ENCODE measurements around the gene DGUOK.
A peak's percentile ranks its signal among the peaks of the same experiment; 100 is the strongest.
"Not testable (repeated sequence)": the region's sequence is repeated elsewhere in the genome, so short reads cannot be mapped to it uniquely, and the experiment has no call there.

Gene DGUOK

DNA sequence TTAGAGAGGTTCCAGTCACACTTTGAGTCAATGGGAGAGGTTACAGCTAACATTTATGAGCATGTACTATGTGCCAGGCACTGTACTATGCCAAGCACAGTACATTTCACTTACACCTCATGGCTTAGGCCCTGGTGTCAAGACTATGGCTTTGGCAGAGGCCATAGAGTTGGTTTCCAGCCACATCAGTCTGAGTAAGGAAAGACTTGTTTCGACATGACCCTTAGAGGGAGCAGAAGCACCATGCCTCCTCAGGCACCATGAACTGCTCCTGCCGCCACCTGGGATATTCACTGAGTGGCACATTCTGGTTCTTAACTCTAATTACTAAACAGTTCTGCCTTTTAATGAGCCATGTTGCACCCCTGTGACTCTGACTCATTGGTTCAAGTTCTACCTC lies 12.7 kb downstream of the DGUOK start:
- H3K4me3 ChIP-seq (ENCODE audit: low read length) = no peak overlapping the region
- peak; percentile 81 for DNase-seq (ENCODE audit: low read depth)
- peak; percentile 31 for TF ChIP-seq CTCF (conservative IDR thresholded peaks at IDR 0.05; ENCODE audit: low read length)

DNA sequence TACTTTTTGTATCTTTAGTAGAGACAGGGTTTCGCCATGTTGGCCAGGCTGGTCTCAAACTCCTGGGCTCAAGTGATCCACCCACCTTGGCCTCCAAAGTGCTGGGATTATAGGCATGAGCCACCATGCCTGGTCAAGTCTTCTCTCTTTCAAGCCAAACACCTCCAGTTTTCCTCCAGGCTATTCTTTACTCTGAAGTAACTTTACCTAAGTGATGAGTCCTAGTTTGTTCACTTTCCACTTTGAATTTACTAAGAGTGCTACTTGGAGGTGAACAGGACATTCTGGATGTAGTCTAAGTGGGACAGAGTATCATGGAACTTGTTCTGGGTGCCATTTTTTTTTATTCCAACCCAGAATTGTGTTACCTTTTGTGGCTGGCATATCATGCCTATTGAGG lies 13.4 kb downstream of the DGUOK start:
- not testable (repeated sequence) for DNase-seq (ENCODE audit: low read depth); H3K4me3 ChIP-seq (ENCODE audit: low read length)

DNA sequence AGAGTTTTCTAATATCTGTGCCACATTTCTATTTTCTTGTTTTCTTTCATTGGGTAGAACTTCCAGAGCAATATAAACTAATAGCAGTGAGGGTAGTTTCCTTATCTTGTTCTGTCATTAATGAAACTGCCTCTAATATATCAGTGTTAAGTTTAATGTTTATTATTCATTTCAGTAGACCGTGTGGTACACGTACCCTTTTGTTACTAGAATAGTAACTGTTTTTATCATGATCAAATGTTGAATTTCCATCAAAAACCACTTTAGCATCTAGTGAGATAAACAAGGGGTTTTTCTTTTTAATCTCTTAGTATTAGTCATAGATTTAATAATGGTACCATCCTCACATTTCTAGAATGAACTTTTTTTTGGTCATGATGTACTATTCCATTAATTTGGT lies 16.0 kb downstream of the DGUOK start:
- no peak for DNase-seq (ENCODE audit: low read depth)
- no peak overlapping the region for H3K4me3 ChIP-seq (ENCODE audit: low read length)
- TF ChIP-seq CTCF (conservative IDR thresholded peaks at IDR 0.05; ENCODE audit: low read length) = no peak

DNA sequence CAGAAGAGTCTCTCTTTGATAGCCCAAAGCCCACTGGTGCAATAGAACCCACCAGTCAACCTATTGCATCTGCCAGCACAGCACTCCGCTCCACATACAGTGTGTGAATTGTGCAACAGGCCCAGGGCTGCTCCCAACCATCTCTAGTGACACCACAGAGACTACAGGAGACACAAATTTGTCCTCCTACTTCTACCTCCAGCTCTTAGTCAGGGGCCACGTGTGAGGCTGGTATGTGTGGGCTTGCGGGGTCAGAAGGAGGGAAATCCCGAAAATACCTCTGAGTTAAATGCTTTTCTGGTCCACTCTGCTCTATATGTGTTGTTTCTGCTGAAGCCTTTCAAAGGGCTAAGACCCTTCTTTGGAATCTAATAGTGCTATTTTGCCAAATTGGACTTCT lies 18.0 kb downstream of the DGUOK start:
- H3K4me3 ChIP-seq (ENCODE audit: low read length) = no peak overlapping the region
- DNase-seq (ENCODE audit: low read depth) = no peak
- TF ChIP-seq CTCF (conservative IDR thresholded peaks at IDR 0.05; ENCODE audit: low read length) = no peak

DNA sequence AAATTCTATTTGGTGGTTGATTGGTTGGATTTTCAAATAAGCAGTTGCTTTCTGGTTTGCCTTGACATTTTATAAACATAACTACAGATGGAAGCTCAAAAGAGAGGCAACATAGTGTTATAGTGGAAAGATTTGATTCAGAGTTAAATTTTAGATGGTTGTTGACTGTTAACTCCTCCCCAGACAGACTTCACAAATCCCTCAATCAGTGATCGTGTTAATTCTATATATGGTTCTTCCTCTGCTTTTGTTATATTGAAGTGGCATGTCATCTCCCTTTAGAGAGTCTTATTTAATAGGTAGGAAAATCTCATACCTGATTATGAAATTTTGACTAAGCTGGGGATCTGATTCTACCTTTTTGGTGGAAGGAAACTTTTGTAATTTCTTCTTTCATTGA lies 19.5 kb downstream of the DGUOK start:
- no peak for TF ChIP-seq CTCF (conservative IDR thresholded peaks at IDR 0.05; ENCODE audit: low read length)
- H3K4me3 ChIP-seq (ENCODE audit: low read length) = no peak overlapping the region

DNA sequence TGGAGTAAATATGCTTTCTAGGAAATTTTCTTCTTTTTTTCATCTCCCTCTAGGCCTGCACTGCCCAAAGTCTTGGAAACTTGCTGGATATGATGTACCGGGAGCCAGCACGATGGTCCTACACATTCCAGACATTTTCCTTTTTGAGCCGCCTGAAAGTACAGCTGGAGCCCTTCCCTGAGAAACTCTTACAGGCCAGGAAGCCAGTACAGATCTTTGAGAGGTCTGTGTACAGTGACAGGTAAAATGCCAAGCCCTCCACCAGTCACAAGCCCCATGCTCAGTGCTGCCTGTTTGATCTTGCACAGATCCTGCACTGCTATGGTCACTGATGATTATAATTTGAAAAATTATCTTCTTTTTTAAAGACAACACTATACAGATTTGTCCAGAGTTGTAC lies 20.0 kb downstream of the DGUOK start:
- no peak overlapping the region for H3K4me3 ChIP-seq (ENCODE audit: low read length)
- TF ChIP-seq CTCF (conservative IDR thresholded peaks at IDR 0.05; ENCODE audit: low read length) = no peak

More for the DNA sequence above, 19.5 kb downstream of the DGUOK start:
- DNase-seq (ENCODE audit: low read depth) = no peak

DNA sequence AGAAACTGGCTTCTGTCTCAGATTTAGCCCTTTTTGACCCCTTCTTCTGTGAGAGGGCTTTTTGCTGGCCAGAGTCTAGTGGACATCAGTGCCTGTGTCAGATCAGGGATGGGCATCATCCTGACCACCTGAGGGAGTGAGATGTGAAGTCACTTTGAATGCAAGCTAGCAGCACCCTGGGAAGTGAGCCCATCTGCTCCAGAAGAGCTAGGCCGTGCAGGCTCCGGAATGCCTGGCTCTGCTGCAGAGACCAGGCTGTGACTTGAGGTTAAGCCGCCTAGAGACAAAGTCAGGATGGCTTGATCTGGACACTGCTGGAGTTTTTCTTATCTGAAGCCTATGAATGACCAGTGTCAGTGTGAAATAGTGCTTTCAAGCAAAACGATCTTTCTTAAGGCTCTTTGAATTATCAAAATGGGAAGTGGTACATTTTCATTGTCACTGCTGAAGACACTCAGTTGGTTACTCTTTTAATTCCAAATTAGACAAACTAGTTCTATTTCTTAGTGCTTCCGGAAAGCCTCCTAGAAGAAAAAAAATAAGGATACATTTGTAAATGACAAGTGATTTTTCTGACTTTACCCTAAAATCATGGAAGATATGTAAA lies 20.8 kb downstream of the DGUOK start:
- no peak for TF ChIP-seq CTCF (conservative IDR thresholded peaks at IDR 0.05; ENCODE audit: low read length)
- H3K4me3 ChIP-seq (ENCODE audit: low read length) = no peak overlapping the region
- DNase-seq (ENCODE audit: low read depth) = no peak

More for the DNA sequence above, 20.0 kb downstream of the DGUOK start:
- no peak for DNase-seq (ENCODE audit: low read depth)

DNA sequence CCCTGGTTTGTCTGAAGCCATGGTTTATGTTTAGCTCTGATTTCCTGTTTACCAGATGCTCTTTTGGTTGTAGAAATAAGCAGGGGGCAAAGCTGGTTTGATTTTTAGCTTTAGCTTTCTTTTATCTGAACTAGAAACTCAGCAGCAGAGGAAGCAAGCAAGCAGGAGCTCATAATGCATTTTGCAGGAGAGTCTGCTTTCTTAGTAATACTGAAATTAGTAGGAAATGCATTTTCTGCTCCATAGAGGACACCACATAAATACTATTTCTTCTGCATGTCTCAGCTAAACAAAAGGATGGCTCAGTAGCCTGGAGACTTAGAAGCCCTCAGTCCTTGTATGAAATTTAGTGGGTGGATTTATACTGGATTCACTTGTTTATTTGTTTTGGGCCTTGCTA lies 23.1 kb downstream of the DGUOK start:
- H3K4me3 ChIP-seq (ENCODE audit: low read length) = no peak overlapping the region
- no peak for DNase-seq (ENCODE audit: low read depth)
- no peak for TF ChIP-seq CTCF (conservative IDR thresholded peaks at IDR 0.05; ENCODE audit: low read length)
